Measurements from ENCODE around the gene UNC13B.
"Not testable (repeated sequence)": the region's sequence is repeated elsewhere in the genome, so short reads cannot be mapped to it uniquely, and the experiment has no call there.

UNC13B gene

DNA sequence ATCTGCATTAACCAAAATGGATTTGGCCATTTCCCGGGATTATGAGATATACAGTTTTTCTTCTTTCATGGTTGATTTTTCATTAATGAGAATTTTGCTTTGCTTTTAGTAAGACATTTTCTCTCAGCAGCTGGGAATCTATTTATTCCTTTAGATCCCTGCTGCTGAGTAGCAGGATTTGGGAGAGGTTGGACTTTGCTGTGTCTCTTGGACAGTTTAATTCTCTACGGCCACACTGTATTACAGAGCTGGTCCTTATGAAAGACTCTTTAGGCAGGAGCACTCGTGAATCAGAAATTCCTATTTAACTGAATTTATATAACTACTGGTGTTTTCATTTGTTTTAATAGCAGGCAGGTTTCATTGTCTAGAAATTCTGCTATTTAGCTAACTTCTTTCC, 1.6 kb downstream of the UNC13B start:
- DNase-seq (ENCODE audit: low read depth), result no peak

DNA sequence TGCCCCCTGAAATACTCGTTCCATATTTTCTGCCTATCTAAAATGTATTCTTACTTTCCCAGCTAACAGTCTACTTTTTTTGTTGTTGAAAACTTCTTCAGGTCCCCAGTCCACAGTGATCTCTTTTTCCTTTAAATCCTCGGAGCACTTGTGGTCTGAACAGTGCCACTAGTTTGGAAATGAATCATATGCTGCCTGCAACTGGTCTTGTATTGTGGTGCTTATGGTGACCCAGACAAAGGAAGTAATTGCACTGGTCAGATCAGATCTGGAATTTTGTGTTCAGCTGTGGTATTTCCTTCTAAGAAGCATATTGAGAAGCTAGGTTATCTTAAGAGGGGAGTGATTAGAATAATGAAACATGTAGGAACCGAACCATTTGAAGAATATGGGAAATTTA, 2.9 kb downstream of the UNC13B start:
- DNase-seq (ENCODE audit: low read depth), result no peak

GRCh38 chr9:35167429-35167828, 5.6 kb downstream of the UNC13B start:
- DNase-seq (ENCODE audit: low read depth), result not testable (repeated sequence)

- DNase-seq (ENCODE audit: low read depth), result no peak
These were observed 7.2 kb downstream of the UNC13B start for GRCh38 chr9:35168963-35169362.

DNA sequence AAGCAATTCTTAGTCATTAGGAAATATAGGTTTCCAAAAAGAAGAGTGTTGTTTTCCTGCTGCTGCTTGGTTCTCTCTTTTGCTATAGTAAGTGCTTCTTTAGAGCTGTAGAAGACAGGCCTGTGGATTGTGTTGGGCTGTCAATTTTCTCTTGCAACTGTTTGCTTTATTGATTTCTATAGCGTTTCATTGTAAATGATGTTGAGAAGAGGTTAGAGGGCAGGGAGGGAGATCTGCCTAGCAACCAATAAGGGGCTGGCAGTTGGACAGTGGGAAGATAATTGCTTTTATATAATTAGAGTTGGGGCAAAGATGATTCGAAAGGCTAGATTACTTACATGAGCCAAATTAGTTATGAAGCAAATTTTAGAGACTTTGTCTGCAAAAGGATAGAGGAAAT, 11.1 kb downstream of the UNC13B start:
- no peak for DNase-seq (ENCODE audit: low read depth)

GRCh38 chr9:35177520-35177919, 15.7 kb downstream of the UNC13B start:
- no peak for DNase-seq (ENCODE audit: low read depth)

- no peak for DNase-seq (ENCODE audit: low read depth)
These were observed 17.8 kb downstream of the UNC13B start for GRCh38 chr9:35179347-35180280.

DNA sequence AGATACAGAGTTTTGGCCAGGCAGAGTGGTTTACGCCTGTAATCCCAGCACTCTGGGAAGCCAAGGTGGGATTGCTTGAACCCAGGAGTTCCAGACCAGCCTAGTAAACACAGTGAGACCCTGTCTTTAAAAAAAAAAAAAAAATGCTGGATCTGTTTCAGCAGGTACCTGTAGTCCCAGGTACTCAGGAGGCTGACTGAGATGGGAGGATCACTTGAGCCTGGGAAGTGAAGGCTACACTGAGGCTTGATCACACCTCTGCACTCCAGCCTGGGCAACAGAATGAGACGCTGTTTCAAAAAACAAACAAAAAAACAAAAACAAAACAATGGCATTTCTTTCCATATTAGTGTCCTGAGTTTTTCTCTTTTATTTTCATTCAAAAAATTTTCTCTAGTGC, 19.0 kb downstream of the UNC13B start:
- DNase-seq (ENCODE audit: low read depth), result no peak

DNA sequence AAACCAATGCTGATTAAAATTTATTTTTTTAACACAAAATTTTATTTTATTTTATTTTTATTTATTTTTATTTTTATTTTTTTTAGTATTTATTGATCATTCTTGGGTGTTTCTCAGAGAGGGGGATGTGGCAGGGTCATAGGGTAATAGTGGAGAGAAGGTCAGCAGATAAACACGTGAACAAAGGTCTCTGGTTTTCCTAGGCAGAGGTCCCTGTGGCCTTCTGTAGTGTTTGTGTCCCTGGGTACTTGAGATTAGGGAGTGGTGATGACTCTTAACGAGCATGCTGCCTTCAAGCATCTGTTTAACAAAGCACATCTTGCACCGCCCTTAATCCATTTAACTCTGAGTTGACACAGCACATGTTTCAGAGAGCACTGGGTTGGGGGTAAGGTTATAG, 20.6 kb downstream of the UNC13B start:
- not testable (repeated sequence) for DNase-seq (ENCODE audit: low read depth)

GRCh38 chr9:35182996-35183754, 21.4 kb downstream of the UNC13B start:
- DNase-seq (ENCODE audit: low read depth), result not testable (repeated sequence)

DNA sequence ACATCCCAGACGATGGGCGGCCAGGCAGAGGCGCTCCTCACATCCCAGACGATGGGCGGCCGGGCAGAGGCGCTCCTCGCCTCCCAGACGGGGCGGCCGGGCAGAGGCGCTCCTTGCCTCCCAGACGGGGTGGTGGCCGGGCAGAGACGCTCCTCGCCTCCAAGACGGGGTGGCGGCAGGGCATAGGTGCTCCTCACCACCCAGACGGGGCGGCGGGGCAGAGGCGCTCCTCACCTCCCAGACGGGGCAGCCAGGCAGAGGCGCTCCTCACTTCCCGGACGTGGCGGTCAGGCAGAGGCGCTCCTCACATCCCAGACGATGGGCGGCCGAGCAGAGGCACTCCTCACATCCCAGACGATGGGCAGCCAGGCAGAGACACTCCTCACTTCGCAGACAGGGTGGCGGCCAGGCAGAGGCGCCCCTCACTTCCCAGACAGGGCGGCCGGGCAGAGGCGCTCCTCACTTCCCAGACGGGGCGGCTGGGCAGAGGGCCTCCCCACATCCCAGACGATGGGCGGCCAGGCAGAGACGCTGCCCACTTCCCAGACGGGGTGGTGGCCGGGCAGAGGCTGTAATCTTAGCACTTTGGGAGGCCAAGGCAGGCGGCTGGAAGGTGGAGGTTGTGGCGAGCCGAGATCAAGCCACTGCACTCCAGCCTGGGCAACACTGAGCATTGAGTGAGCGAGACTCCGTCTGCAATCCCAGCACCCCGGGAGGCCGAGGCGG, 22.1 kb downstream of the UNC13B start:
- not testable (repeated sequence) for DNase-seq (ENCODE audit: low read depth)

DNA sequence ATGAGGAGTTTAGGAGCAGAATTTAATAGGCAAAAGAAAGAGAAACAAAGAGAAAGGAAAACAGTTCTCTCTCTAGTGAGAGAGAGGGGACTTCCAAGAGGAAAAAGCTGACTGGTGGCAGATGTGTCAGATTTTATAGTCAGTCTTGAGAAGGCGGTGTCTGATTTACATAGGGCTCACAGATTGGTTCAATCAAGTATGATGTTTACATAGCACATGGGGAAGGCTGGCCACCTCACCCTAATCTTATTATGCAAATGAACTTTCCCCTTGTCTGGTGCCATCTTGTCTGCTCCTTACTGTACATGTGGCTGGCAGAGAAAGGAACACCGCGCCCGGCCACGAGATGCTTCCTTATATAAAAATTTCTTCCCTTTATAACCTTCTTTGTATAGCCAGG, 24.7 kb downstream of the UNC13B start:
- no peak for DNase-seq (ENCODE audit: low read depth)

- no peak for DNase-seq (ENCODE audit: low read depth)
These were observed 28.4 kb downstream of the UNC13B start for GRCh38 chr9:35190203-35190602.

DNA sequence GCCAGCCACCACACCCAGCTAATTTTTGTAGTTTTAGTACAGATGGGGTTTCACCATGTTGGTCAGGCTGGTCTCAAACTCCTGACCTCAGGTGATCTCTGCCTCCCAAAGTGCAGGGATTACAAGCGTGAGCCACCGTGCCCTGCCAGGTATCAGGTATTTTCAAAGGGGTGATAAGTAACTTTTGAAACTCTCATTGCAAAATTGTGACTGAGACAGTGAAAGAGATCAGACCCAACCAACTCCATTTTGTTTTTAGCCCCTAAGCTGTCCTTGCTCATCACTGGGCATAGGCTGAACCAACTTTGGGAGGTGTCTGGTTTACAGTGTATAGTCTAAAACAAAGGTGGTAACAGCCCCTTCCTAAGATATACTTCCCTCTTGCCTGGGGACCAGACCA, 29.3 kb downstream of the UNC13B start:
- no peak for DNase-seq (ENCODE audit: low read depth)

DNA sequence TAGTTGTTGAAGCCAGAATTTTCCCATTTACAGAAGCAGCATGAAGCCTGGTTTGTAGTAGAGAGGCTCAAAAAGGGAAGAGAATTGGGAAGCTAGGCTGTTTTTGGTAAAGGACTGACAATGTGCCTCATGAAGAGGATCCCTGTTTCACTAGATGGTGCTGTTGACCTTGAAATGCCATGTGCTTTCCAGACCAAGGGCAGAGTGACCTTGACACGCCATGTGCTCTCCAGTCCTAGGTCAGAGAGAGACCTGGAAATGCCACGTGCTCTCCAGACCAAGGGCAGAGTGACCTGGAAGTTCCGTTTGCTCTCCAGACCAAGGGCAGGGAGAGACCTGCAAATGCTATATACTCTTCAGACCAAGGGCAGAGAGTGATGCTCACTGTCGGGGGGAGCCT, 32.0 kb downstream of the UNC13B start:
- DNase-seq (ENCODE audit: low read depth), result no peak

GRCh38 chr9:35195683-35196082, 33.9 kb downstream of the UNC13B start:
- DNase-seq (ENCODE audit: low read depth), result no peak

GRCh38 chr9:35198191-35198590, 36.4 kb downstream of the UNC13B start:
- no peak for DNase-seq (ENCODE audit: low read depth)

GRCh38 chr9:35203528-35203927, 41.7 kb downstream of the UNC13B start:
- no peak for DNase-seq (ENCODE audit: low read depth)

DNA sequence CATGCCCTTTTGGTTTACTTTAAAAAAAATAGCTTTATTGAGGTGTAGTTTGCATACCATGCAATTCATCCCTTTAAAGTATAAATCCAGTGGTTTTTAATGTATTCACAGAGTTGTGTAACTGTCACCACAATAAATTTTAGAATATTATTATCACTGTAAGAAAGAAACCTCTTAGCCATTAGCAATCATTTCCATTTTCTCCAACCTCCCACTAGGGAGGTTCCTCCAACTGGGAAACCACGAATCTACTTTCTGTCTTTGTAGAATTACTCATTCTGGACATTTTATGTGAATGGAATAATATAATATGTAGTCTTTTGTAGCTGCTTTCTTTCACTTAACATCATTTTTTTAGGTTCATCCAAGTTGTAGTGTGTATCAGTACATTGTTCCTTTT, 43.5 kb downstream of the UNC13B start:
- DNase-seq (ENCODE audit: low read depth), result no peak

GRCh38 chr9:35211854-35212253, 50.0 kb downstream of the UNC13B start:
- DNase-seq (ENCODE audit: low read depth), result no peak

GRCh38 chr9:35220659-35221338, 59.0 kb downstream of the UNC13B start:
- DNase-seq (ENCODE audit: low read depth), result no peak

DNA sequence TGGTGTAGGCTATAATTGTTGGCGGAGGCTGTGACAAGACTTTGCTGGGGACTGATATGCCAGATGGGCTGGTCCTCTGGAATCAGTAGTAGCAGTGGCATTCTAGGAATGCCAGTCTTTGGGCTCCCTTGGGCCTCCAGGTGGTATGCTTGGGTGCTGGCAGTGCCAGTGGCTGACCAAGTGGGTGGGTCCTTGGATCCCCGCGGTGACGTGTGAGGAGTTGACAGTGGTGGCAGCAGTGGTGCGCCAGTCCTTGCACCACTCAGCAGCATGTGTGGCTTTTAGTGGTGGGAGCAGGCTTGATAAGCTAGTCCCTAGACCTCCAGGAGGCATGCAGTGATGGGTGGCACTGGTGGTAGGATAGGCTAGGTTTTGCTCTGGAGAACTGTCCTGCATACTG, 63.9 kb downstream of the UNC13B start:
- no peak for DNase-seq (ENCODE audit: low read depth)
